Left cardiac atrium (tissue), 4 donors: ENCODE measurements around the gene GLT8D2. TPM values are rescaled to one million over a fixed set of nuclear protein-coding genes. Genes with fewer than 3 reads are reported as not detected.
A peak's percentile ranks its signal among the peaks of the same experiment; 100 is the strongest.

Source experiments
- ATAC-seq, 2 donors: fragments of 200-7000 bp; cut with Tn5 transposase; one replicate each; pipeline ENCODE4 v1.9.1; 2020; ENCODE audit warnings: mild to moderate bottlenecking in 2 of 2, moderate library complexity in 2 of 2
- DNase-seq: peaks from one replicate; pipeline ENCODE4 v3.0.0-alpha.2; 2020
- intact Hi-C, 2 donors: fragments of 100-400 bp; cut with DNase I; formaldehyde crosslinking; loops; one replicate each; pipeline versions ENCODE4 v1.14.1 to v1.15.1; 2022 to 2023
- long read RNA-seq: library from polyadenylated mRNA; unstranded; transcript quantifications from one replicate; pipeline ENCODE4 v2.0.0, GENCODE V29; 2021
- total RNA-seq, 2 donors: library from RNA; stranded (reverse); fragmentation: NEBNext Ultra II Directional; extraction: Animal tissue kit (Norgen Biotek cat#: 25700); gene quantifications; one replicate each; pipeline ENCODE4 v1.2.1, GENCODE V29; 2021
- donor health status: DM: no; HTN: yes; CAD: no.
- donor health status: DM: no; HTN: yes; CAD: no; lungs with severe emphysema.
- donor health status: DM: yes; HTN: yes; CAD: no.
- donor health status: Dilated cardiomyopathy.

The GLT8D2 gene
- 10 to 100 TPM in 1 of 2 donors, 1 to 10 TPM in 1; 7.5 to 12.8 TPM for total RNA-seq
- long read RNA-seq, transcript GLT8D2-201 (11 exons, 1,880 nt), result major isoform, 7 of 14 reads
- long read RNA-seq, partial matches to known transcripts, result 6 of 14 reads
- long read RNA-seq, other reads (novel, unspliced or antisense), result 1 of 14 reads

DNA sequence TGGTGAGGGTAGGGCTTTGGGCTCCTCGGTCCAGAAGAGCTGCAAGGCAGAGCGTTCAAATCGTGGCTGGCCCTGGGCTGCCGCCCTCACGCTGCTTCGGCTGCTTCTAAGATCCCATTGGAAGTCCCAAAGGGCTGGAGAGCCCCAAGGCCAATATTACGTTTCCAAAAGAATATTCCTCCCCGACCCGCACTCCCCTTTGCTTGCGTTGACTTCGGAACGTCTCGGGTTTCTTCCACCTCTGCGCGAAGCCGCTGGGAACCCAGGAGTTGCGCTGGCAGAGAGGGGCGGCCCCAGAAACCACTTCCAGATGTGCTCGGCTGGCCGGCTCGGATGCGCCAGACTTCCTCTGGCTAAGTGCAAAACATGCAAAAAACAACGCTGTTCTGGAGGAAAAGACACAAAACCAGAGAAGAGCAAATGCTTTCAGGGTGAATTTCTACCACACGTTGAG is at the start of gene GLT8D2:
Gene GLT8D2 (minus strand): TSS at position 285 of the 454 bp plus-strand sequence. CDS start 30,539 bp downstream, outside the sequence.
- peak; percentile 55 for DNase-seq
- peak; percentile 80 to 93 for ATAC-seq
- intact Hi-C loops, result no loop called here

GRCh38 chr12:104097954-104098353 is 48.0 kb upstream of the GLT8D2 start:
- ATAC-seq, result no peak
- DNase-seq, result no peak
- intact Hi-C loops, result no loop called here

DNA sequence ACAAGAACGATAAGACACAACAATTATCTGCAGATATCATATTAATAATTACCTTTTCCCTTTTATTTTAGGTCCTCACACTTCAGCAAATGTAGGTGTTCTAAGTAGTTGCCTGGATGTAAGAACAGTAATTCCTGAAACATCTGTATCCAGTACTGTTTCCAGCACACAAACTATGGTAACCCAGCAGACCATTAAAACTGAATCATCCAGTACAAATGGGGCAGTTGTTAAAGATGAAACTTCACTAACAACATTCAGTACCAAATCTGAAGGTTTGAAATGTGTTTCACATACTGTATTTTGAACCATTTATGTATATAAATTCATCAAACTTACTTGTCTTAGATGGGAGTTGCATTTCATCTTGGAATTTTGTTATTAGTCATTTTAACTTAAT is 45.3 kb upstream of the GLT8D2 start:
- intact Hi-C loops, result no loop called here
- no peak for DNase-seq
- no peak for ATAC-seq

GRCh38 chr12:104094284-104094683 is 44.3 kb upstream of the GLT8D2 start:
- no peak for DNase-seq
- intact Hi-C loops, result no loop called here
- ATAC-seq, result no peak

- ATAC-seq (no peak), DNase-seq (no peak)
- intact Hi-C loops, result no loop called here
Observed at GRCh38 chr12:104091136-104091535, 41.1 kb upstream of the GLT8D2 start.

DNA sequence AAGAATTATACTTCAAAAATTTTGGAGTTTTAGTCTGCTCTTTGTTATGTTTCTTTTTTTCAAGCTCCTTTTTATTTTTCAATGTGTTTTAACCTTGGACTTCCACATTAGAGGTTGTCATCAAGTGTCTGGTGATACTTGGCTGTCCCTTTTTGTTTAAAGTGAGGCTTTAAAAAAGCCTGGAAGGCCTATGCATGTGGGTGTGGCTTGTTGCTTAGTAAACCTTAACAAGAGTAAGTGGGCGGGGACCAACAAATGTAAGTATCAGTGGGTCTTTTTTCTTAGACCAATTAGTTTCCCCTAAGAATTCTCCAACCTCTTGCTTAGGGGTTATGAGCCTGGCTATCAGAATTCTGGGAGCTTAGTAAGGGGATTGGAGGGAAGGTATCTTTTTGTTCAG is 40.7 kb upstream of the GLT8D2 start:
- DNase-seq (no peak), ATAC-seq (no peak)
- intact Hi-C loops, result no loop called here

DNA sequence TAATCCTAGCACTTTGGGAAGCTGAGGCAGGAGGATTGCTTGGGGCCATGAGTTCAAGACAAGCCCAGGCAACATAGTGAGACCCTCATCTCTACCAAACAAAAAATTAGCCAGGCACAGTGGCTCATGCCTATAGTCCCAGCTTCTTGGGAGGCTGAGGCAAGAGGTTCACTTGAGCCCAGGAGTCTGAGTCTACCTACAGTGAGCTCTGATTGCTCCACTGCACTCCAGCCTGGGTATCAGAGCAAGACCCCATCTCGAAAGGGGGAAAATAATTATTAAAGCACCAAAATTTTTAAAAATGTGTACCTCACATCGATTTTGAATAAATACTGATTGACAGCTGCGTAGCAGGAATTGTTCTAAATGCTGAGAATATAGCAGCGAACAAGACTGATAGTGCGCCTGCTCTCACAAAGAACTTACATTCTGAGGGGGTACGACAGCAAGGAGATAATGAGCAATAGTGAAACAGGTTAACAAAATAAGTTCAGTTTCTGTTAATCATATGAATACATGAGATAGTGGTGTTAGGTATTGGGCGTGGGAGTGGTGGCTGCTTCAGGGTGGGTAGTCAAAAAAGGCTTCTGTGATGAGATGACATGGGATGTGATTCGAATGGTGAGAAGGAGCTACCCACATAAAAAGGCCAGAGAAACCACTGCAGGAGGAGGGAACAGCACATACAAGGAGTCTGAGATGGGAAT is 33.9 kb upstream of the GLT8D2 start:
- intact Hi-C loops, result no loop called here
- ATAC-seq, result no peak
- DNase-seq, result no peak

DNA sequence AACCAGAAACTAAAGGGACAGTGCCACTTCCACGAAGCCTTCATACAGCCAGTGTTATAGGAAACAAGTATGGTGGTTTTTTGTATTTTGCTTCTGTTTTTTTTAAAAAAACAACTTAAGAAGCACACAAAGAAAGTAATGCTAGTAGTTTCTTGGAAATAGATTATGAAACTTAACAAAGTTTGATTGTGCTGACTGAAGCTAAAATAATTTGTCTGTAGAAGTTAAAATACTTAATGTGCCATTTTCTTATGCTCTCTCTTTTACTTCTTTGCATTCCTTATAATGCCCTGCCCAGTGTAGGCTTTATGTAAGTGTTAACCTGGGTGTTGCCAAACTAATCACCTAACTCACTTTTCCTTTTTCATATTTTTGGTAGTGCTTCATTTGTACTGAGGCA is 30.8 kb upstream of the GLT8D2 start:
- intact Hi-C loops, result no loop called here
- DNase-seq, result no peak
- no peak for ATAC-seq

DNA sequence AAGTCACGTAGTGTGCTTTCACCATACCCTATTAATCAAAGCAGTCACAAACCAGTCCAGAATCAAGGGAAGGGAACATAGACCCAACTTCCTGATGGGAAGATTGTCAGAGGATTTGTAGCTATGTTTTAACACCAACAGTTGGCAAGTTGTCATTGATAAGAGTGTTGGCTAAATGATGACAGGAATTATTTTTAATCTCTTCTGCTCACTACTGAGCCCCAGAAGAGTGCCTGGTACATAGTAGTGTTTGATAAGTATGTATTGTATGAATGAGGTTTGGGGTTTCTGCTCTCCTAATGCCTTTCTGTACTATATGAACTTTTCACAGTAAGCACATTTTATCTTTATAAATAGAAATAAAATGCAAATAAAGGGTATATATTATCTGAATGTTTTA is 29.0 kb upstream of the GLT8D2 start:
- intact Hi-C loops, result no loop called here
- ATAC-seq (peak; percentile 53 to 69), DNase-seq (no peak)

DNA sequence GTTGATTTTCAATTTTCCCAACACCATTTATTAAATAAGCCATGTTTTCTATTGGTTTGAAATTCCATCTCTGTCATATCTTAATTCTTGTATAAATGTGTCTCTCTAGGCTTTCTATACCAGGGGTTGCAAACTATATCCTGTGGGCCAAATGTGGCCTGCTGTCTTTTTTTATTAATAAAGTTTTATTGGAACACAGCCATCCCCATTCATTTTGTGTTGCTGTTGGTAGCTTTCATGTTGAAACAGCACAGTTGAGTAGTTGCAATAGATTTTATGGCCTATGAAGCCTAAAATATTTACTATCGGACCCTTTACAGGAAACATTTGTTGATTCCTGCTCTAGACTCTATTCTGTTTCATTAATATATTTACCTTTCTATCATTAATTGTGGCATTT is 23.7 kb upstream of the GLT8D2 start:
- DNase-seq (no peak), ATAC-seq (no peak)
- intact Hi-C loops, result no loop called here

DNA sequence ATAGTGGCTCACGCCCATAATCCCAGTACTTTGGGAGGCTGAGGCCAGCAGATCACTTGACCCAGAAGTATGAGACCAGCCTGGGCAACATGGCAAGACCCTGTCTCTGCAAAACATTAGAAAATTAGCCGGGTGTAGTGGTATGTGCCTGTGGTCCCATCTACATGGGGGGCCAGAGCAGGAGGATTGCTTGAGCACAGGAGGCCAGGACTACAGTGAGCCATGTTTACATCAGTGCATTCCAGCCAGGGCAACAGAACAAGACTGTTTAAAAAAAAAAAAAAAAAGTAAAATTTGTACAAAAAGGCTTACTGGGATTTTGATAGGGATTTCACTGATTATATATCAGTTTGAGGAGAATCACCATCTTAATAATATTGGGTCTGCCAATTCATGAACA is 22.1 kb upstream of the GLT8D2 start:
- intact Hi-C loops, result no loop called here
- DNase-seq, result no peak
- no peak for ATAC-seq

GRCh38 chr12:104064842-104065427 is 14.9 kb upstream of the GLT8D2 start:
- ATAC-seq, result peak; percentile 40 to 42
- intact Hi-C loops, result loop anchor here in 1 of 2 donors (5.0 to 10.0 kb wide), 2 partner anchors 42 to 110 kb away; a partner anchor contains a TSS
- DNase-seq, result peak; percentile 38

DNA sequence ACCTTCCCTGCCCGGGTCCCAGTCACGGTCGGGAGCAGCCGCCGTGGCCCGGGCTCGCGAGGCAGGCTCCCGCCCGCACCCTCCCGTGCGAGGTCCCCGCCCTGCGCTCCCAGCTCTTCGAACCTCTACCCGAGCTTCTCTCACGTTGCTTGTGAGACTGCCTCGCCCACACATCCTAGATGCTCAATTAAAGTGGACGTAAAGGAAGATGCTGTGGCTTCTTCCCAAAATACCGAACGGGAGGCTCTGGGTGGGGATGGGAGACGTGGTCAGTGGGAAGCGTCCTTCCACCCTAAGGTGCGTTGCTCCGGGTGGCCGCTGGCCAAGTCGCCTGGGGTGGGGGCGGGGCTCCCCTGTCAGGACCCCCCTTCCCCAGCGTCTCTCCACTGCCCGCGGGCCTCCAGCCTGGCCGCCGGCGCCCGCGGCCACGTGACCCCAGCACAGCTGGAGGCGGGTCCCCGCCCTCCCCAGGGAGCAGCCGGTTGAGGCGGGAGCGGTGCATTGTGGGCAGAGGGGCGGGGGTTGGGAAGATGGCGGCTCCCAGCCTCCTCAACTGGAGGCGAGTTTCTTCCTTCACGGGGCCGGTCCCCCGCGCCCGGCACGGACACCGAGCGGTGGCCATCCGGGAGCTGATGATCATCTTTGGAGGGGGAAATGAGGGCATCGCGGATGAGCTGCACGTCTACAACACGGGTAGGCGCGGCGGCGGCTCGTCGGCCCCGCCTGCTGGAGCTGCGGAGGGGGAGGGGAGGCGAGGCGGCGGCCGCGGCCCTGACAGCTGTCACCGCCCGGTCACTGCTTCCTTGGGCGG is 14.2 kb upstream of the GLT8D2 start, which contains the start of gene HCFC2:
Gene HCFC2 (plus strand): TSS at position 501 of the 811 bp plus-strand sequence. CDS start 30 bp downstream, at position 531.
- ATAC-seq, result peak; percentile 99
- intact Hi-C loops, result loop anchor here in 1 of 2 donors (5.0 to 10.0 kb wide), 2 partner anchors 43 to 109 kb away; a partner anchor contains a TSS
- peak; percentile 93 for DNase-seq

DNA sequence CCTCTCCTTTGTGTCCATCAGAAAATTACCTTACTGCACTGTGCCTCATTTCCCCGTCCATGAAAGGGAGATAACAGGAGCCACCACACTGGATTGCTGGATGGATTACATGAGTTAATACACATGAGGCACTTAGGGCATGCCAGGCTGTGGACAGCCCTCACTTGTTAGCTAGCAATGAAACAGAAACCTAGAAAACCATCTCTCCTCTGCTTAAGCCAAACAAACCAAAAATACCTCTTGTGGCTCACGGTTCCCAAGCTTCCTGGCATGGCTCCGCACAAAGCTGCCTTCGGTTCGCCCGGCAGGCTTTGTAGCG is 13.7 kb upstream of the GLT8D2 start:
- no peak for DNase-seq
- intact Hi-C loops, result loop anchor here in 1 of 2 donors (5.0 to 10.0 kb wide), 2 partner anchors 44 to 109 kb away; a partner anchor contains a TSS
- ATAC-seq, result peak; percentile 23 to 37

DNA sequence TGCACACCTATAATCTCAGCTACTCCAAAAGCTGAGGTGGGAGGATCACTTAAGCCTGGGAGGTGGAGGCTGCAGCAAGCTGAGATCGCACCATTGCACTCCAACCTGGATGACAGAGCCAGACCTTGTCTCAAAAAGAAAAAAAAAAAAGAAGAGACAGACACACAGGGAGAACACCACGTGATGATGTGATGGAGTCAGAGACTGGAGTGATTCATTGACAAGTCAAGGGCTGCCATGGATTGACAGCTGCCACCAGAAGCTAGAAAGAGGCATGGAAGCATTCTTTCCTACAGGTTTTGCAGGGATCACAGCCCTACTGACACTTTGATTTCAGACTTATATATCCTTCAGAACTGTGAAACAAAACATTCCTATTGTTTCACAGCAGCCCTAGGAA is 10.8 kb upstream of the GLT8D2 start:
- ATAC-seq, result no peak
- intact Hi-C loops, result loop anchor here in 1 of 2 donors (5.0 to 10.0 kb wide), 2 partner anchors 47 to 106 kb away; a partner anchor contains a TSS
- DNase-seq, result no peak

- intact Hi-C loops, result loop anchor here in 1 of 2 donors (5.0 to 10.0 kb wide), 2 partner anchors 47 to 105 kb away; a partner anchor contains a TSS
- ATAC-seq, result no peak
- DNase-seq, result no peak
Observed at GRCh38 chr12:104059963-104060362, 10.0 kb upstream of the GLT8D2 start.

DNA sequence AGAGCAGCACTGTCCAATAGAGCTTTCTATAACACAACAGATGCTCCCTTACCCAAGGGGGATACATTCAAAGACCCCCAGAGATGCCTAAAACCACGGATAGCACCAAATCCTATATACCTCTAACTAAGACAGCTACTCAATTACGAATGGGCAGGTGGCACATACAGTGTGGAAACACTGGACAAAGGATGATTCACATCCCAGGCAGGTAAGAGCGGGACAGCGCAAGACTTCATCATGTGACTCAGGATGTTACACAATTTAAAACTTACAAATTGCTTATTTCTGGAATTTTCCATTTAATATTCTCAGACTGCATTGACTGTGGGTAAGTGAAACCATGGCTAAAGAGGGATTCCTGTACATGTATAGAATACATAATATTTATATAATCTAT is 8.8 kb upstream of the GLT8D2 start:
- DNase-seq (no peak), ATAC-seq (no peak)
- intact Hi-C loops, result no loop called here

GRCh38 chr12:104057771-104058197 is 7.8 kb upstream of the GLT8D2 start:
- DNase-seq (no peak), ATAC-seq (no peak)
- intact Hi-C loops, result no loop called here

DNA sequence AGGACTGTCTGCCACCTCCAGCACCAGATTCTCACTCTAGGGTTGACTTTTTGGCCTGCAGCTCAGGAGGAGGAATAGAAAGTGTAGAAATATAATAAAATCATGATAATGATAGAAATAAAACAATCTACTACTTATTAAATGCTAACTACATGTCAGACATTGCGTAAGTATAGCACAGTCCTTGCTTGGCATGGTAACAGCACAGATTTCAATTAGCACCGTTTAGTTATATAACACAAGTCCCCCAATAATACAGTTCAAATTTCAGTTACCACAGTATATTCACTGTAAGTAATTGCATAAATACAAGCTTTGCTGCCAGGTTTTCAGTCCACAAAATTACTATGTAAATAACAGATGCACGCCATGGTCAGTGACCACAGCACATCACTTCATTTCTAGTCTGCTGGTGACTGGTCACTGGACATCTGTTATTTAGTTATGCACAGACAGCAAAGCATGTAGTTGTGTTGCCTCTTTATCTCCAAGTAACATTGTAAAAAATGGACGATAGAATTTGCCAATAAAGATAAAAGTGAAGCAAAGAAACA is 6.5 kb upstream of the GLT8D2 start:
- ATAC-seq (no peak), DNase-seq (no peak)
- intact Hi-C loops, result no loop called here
